Activated T-cell treated with anti-CD3 and anti-CD28 coated beads, Interleukin-2, amount 50 U/mL, for 4 hours (primary cell): Measurements from ENCODE around the gene SURF6. TPM values are rescaled to one million over a fixed set of nuclear protein-coding genes. Genes with fewer than 3 reads are reported as not detected.
A peak's percentile ranks its signal among the peaks of the same experiment; 100 is the strongest.

ENCODE experiments used
- ATAC-seq, 2 donors: fragments of 200-7000 bp; cut with Tn5 transposase; one replicate each; pipeline ENCODE4 v1.10.0; 2021
- DNase-seq: peaks from one replicate; pipeline ENCODE4 v3.0.0-alpha.2; 2020
- H3K27me3 Mint-ChIP-seq: one replicate; pipeline ENCODE4 v1.8.0; 2021; ENCODE audit warnings: low read depth, mixed read lengths
- H3K36me3 Mint-ChIP-seq: one replicate; pipeline ENCODE4 v1.8.0; 2022; ENCODE audit warnings: mixed read lengths; ENCODE audit not compliant: insufficient read depth
- H3K4me1 Mint-ChIP-seq: one replicate; pipeline ENCODE4 v1.8.0; 2021; ENCODE audit warnings: low read depth, mixed read lengths
- H3K4me3 Mint-ChIP-seq: one replicate; pipeline ENCODE4 v1.8.0; 2021; ENCODE audit warnings: mild to moderate bottlenecking, moderate library complexity, mixed read lengths
- H3K9me3 Mint-ChIP-seq: one replicate; pipeline ENCODE4 v1.8.0; 2021; ENCODE audit warnings: mixed read lengths
- total RNA-seq, 3 donors: library from RNA; stranded (reverse); gene quantifications; one replicate each; pipeline ENCODE4 v1.2.1, GENCODE V29; 2021

Gene SURF6
- total RNA-seq, 3 donors from 2014 or later, result 56.0 to 61.7 (median 58.5) TPM

GRCh38 chr9:133374612-133375115, 38.7 kb upstream of the SURF6 start:
- ATAC-seq, result peak in 1 of 2 donors; percentile 1
- Mint-ChIP-seq H3K9me3 (no peaks in the 10 kb centered on the region), H3K4me1 (peaks cover 51% of the 10 kb centered on the region), H3K27me3 (no peaks in the 10 kb centered on the region), H3K36me3 (peaks cover 25% of the 10 kb centered on the region), H3K4me3 (peak overlapping the region; percentile 98)
- no peak for DNase-seq

GRCh38 chr9:133372144-133372543, 36.2 kb upstream of the SURF6 start:
- Mint-ChIP-seq H3K4me1 (peaks cover 66% of the 10 kb centered on the region), H3K4me3 (peak overlapping the region; percentile 98), H3K9me3 (no peaks in the 10 kb centered on the region), H3K27me3 (no peaks in the 10 kb centered on the region), H3K36me3 (peaks cover 39% of the 10 kb centered on the region)
- ATAC-seq (no peak), DNase-seq (no peak)

GRCh38 chr9:133371261-133371711, 35.3 kb upstream of the SURF6 start:
- H3K27me3 Mint-ChIP-seq, result no peaks in the 10 kb centered on the region

GRCh38 chr9:133370685-133371084, 34.7 kb upstream of the SURF6 start:
- ATAC-seq (peak; percentile 23 to 25), DNase-seq (peak; percentile 41)
- H3K9me3 Mint-ChIP-seq, result no peaks in the 10 kb centered on the region
- peaks cover 70% of the 10 kb centered on the region for H3K4me1 Mint-ChIP-seq
- H3K4me3 Mint-ChIP-seq, result peak overlapping the region; percentile 98
- H3K27me3 Mint-ChIP-seq, result no peaks in the 10 kb centered on the region
- peaks cover 42% of the 10 kb centered on the region for H3K36me3 Mint-ChIP-seq

More at GRCh38 chr9:133371261-133371711, 35.3 kb upstream of the SURF6 start:
- DNase-seq (peak; percentile 64), ATAC-seq (peak; percentile 69 to 73)
- peak overlapping the region; percentile 98 for H3K4me3 Mint-ChIP-seq
- peaks cover 39% of the 10 kb centered on the region for H3K36me3 Mint-ChIP-seq
- H3K4me1 Mint-ChIP-seq, result peaks cover 66% of the 10 kb centered on the region
- H3K9me3 Mint-ChIP-seq, result no peaks in the 10 kb centered on the region

GRCh38 chr9:133369933-133370332, 33.9 kb upstream of the SURF6 start:
- peaks cover 42% of the 10 kb centered on the region for H3K36me3 Mint-ChIP-seq
- ATAC-seq (peak in 1 of 2 donors; percentile 25), DNase-seq (no peak)
- no peaks in the 10 kb centered on the region for H3K9me3 Mint-ChIP-seq
- peak overlapping the region; percentile 98 for H3K4me3 Mint-ChIP-seq
- peaks cover 72% of the 10 kb centered on the region for H3K4me1 Mint-ChIP-seq
- no peaks in the 10 kb centered on the region for H3K27me3 Mint-ChIP-seq

GRCh38 chr9:133369422-133369821, 33.4 kb upstream of the SURF6 start:
- Mint-ChIP-seq H3K27me3 (no peaks in the 10 kb centered on the region), H3K4me1 (peaks cover 69% of the 10 kb centered on the region), H3K4me3 (peak overlapping the region; percentile 98), H3K36me3 (peaks cover 38% of the 10 kb centered on the region), H3K9me3 (no peaks in the 10 kb centered on the region)
- DNase-seq, result no peak
- ATAC-seq, result no peak

GRCh38 chr9:133368249-133368881, 32.4 kb upstream of the SURF6 start:
- H3K9me3 Mint-ChIP-seq, result no peaks in the 10 kb centered on the region
- H3K36me3 Mint-ChIP-seq, result peaks cover 45% of the 10 kb centered on the region
- H3K4me3 Mint-ChIP-seq, result peak overlapping the region; percentile 98
- ATAC-seq (no peak), DNase-seq (no peak)
- H3K4me1 Mint-ChIP-seq, result peaks cover 68% of the 10 kb centered on the region
- no peaks in the 10 kb centered on the region for H3K27me3 Mint-ChIP-seq

- ATAC-seq, result no peak
- no peaks in the 10 kb centered on the region for H3K27me3 Mint-ChIP-seq
These were observed 31.8 kb upstream of the SURF6 start for GRCh38 chr9:133367778-133368177.

GRCh38 chr9:133367221-133367620, 31.2 kb upstream of the SURF6 start:
- DNase-seq, result no peak
- peaks cover 49% of the 10 kb centered on the region for H3K36me3 Mint-ChIP-seq
- H3K4me1 Mint-ChIP-seq, result peaks cover 56% of the 10 kb centered on the region
- no peaks in the 10 kb centered on the region for H3K27me3 Mint-ChIP-seq
- no peak overlapping the region for H3K4me3 Mint-ChIP-seq
- no peaks in the 10 kb centered on the region for H3K9me3 Mint-ChIP-seq
- no peak for ATAC-seq

More at GRCh38 chr9:133367778-133368177, 31.8 kb upstream of the SURF6 start:
- Mint-ChIP-seq H3K4me1 (peaks cover 62% of the 10 kb centered on the region), H3K36me3 (peaks cover 48% of the 10 kb centered on the region), H3K4me3 (no peak overlapping the region), H3K9me3 (no peaks in the 10 kb centered on the region)
- no peak for DNase-seq

- no peaks in the 10 kb centered on the region for H3K27me3 Mint-ChIP-seq
- H3K4me1 Mint-ChIP-seq, result peaks cover 50% of the 10 kb centered on the region
- H3K4me3 Mint-ChIP-seq, result no peak overlapping the region
- no peaks in the 10 kb centered on the region for H3K9me3 Mint-ChIP-seq
- no peak for DNase-seq
- H3K36me3 Mint-ChIP-seq, result peaks cover 53% of the 10 kb centered on the region
- ATAC-seq, result no peak
These were observed 30.4 kb upstream of the SURF6 start for GRCh38 chr9:133366435-133366834.

GRCh38 chr9:133362359-133363044, 26.5 kb upstream of the SURF6 start:
- DNase-seq (no peak), ATAC-seq (no peak)
- no peak overlapping the region for H3K4me3 Mint-ChIP-seq
- no peaks in the 10 kb centered on the region for H3K9me3 Mint-ChIP-seq
- peaks cover 47% of the 10 kb centered on the region for H3K4me1 Mint-ChIP-seq
- H3K36me3 Mint-ChIP-seq, result peaks cover 33% of the 10 kb centered on the region
- no peaks in the 10 kb centered on the region for H3K27me3 Mint-ChIP-seq

- H3K36me3 Mint-ChIP-seq, result peaks cover 33% of the 10 kb centered on the region
These were observed 25.6 kb upstream of the SURF6 start for GRCh38 chr9:133361507-133362092.

GRCh38 chr9:133360400-133361393, 24.7 kb upstream of the SURF6 start:
- DNase-seq (no peak), ATAC-seq (no peak)
- Mint-ChIP-seq H3K9me3 (no peaks in the 10 kb centered on the region), H3K27me3 (no peaks in the 10 kb centered on the region), H3K4me3 (peak overlapping the region; percentile 30), H3K36me3 (peaks cover 30% of the 10 kb centered on the region), H3K4me1 (peaks cover 45% of the 10 kb centered on the region)

More at GRCh38 chr9:133361507-133362092, 25.6 kb upstream of the SURF6 start:
- ATAC-seq, result no peak
- Mint-ChIP-seq H3K27me3 (no peaks in the 10 kb centered on the region), H3K4me1 (peaks cover 49% of the 10 kb centered on the region), H3K9me3 (no peaks in the 10 kb centered on the region), H3K4me3 (no peak overlapping the region)
- DNase-seq, result no peak
